NCI-H774 (cell line): ENCODE results near the gene MRGPRF.
A peak's percentile ranks its signal among the peaks of the same experiment; 100 is the strongest.
"Not testable (repeated sequence)": the region's sequence is repeated elsewhere in the genome, so short reads cannot be mapped to it uniquely, and the experiment has no call there.

Source experiments
- DNase-seq: peaks from one replicate; lab custom pipeline; 2025; lab: John Stamatoyannopoulos, UW

The MRGPRF gene

GRCh38 chr11:68987211-68987610 is 25.8 kb downstream of the MRGPRF start:
- no peak for DNase-seq

- no peak for DNase-seq
Measured at GRCh38 chr11:68983801-68984200, 29.2 kb downstream of the MRGPRF start.

GRCh38 chr11:68982134-68982533 is 30.9 kb downstream of the MRGPRF start:
- no peak for DNase-seq

- no peak for DNase-seq
Measured at GRCh38 chr11:68980776-68981065, 32.3 kb downstream of the MRGPRF start, which contains the start of gene MRGPRD. Gene MRGPRD, minus strand, starts transcription at chr11:68980986. Its CDS starts 0 bp downstream, at chr11:68980986.

GRCh38 chr11:68979931-68980775 is 32.9 kb downstream of the MRGPRF start:
- no peak for DNase-seq

- no peak for DNase-seq
Measured at GRCh38 chr11:68978931-68979594, 34.0 kb downstream of the MRGPRF start.

GRCh38 chr11:68978626-68978930 is 34.5 kb downstream of the MRGPRF start:
- no peak for DNase-seq

GRCh38 chr11:68977781-68978625 is 35.0 kb downstream of the MRGPRF start:
- no peak for DNase-seq

GRCh38 chr11:68976563-68976962 is 36.5 kb downstream of the MRGPRF start:
- DNase-seq = no peak

- no peak for DNase-seq
Measured at GRCh38 chr11:68976095-68976494, 37.0 kb downstream of the MRGPRF start.

GRCh38 chr11:68974421-68975194 is 38.4 kb downstream of the MRGPRF start:
- peak; percentile 20 for DNase-seq

GRCh38 chr11:68973706-68974105 is 39.3 kb downstream of the MRGPRF start:
- not testable (repeated sequence) for DNase-seq

- DNase-seq = no peak
Measured at GRCh38 chr11:68973219-68973618, 39.8 kb downstream of the MRGPRF start.

- DNase-seq = no peak
Measured at GRCh38 chr11:68970921-68971636, 42.0 kb downstream of the MRGPRF start.

GRCh38 chr11:68969386-68969785 is 43.7 kb downstream of the MRGPRF start:
- DNase-seq = no peak

GRCh38 chr11:68968306-68969250 is 44.5 kb downstream of the MRGPRF start:
- no peak for DNase-seq

GRCh38 chr11:68966894-68967780 is 45.9 kb downstream of the MRGPRF start:
- DNase-seq = no peak

- no peak for DNase-seq
Measured at GRCh38 chr11:68965901-68966853, 46.9 kb downstream of the MRGPRF start.
